SK-N-MC (cell line): ENCODE measurements around the gene MT1H.

Source experiments
- EZH2 ChIP-seq: fragments of 200-600 bp; sonication (generic); IDR thresholded peaks from one replicate; pipeline ENCODE4 v1.6.1; 2017; ENCODE audit warnings: antibody characterized with exemption
- FOXP2 ChIP-seq: optimal IDR thresholded peaks from 2 replicates; pipeline ENCODE3; 2011; ENCODE audit warnings: mild to moderate bottlenecking, moderate library complexity; ENCODE audit not compliant: insufficient read depth; ENCODE audit errors: extremely low read length, control extremely low read depth
- POLR2AphosphoS5 ChIP-seq: IDR thresholded peaks from 2 replicates; pipeline ENCODE4 v1.6.1; 2012; ENCODE audit warnings: mild to moderate bottlenecking, low read depth, low read length, borderline replicate concordance

DNA sequence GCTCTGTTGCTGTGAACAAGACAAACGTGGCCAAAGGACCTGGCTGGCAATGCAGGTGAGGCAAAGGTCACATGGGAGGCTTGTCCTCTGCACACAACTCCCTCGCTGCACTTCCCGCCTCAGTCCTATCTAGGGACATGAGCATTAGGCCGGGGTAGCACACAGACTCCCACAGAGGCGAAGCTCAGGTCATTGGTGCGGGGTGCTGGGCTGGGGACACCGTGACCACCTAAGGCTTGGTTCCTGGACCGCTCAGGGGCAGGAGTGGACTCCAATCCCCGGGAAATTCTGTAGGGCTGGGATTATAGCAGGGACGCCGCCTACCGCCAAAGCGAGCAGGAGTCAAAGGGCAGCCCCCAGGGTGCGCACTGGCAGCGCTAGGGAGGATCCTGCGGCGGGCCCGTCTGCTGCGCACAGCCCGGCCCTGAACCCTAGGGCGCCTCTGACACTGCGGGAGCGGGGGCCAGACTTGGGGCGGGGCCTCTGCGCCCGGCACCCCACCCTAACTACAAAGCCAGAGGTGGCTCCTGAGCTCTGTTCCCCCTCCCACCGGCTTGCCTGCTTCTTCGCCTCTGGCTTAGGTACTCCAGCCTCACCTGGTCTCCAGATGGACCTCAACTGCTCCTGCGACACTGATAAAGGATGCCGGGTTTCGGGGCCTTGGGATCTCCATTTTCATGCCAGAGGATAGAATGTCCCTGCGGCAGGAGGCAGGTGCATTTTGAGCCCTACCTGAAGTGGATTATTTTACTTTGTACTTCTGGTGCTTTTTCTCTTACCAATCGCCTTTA, 21.8 kb upstream of the MT1H start:
- TF ChIP-seq POLR2AphosphoS5 (no peak), EZH2 (no peak), FOXP2 (no peak)
